ENCODE measurements around the gene TBX19.
"Not testable (repeated sequence)": the region's sequence is repeated elsewhere in the genome, so short reads cannot be mapped to it uniquely, and the experiment has no call there.

TBX19 gene

DNA sequence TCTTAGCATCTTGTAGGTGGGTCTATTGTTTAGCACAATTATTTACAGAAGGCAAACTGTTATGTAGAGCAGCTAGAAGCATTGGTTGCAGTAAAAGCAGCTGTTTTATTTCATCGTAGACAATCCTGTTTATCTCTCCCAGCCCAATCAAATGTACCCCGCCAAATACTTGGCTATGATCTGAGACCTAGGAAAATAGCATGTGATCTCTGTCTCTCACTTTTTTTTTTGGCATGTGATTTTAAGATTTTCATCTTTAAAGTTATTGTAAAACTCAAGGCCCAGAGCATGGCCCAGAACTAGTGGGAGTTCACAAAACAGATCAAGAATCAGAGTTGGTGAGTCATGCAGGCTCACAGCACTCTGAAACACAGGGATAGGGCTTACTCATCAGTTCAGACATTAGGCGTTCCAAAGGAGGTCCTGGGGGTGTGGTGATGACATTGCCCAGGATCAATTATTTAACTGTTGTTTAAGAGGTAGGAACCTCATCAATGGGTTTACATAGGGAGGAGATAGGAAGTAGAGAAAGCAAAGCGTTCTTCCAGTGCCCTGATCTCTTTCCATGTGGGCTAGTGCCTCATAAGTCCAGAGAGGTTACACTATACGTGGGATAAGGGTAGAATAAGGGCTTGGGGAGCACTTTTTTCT, 40.2 kb downstream of the TBX19 start:
- DNase-seq, result peak; percentile 90

DNA sequence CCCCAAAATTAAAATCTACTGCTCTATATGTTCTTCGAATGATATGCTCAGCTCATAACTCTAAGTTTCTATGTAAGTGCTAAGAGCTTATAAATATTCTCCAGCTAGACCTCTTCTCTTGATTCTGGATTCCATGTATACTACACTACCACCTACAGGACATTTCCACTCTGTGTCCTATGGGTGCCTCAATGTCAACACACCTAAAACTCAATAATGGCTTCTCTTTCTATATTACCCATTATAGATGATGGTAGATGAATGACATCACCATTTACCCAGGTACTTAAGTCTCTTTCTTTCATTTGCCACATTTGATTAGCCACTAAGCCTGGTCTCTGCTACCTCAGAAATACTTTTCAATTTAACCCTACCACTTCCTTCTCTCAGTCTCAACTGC, 41.3 kb downstream of the TBX19 start:
- no peak for DNase-seq

DNA sequence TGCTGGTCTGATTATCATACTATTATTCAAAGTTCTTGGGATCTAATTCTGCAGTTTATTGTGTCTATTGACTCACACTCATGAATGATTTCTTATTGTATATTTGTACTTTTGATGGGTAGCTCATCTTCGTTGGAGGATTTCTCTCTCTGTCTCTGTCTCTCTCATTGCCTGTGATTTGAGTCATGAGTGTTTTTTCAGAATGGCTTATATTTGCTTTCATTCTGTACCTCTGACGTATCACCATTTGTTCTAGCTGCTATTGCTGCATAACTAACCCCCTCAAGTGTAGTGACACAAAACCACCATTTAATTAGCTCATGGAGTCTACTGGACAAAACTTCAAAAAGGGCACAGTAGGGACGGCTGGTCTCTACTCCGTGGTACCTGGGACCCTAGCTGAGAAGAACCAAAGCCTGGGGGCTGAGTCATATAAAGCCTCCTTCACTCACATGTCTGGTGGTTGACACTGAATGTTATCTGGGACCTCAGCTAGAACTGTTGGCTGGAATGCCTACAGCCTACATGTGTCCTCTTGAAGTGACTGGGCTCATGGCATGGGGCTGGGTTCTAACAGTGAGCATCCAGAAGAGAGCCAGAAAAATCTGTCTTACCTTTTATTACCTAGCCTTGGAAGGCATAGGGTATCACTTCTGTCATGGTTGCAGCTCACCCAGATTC, 44.2 kb downstream of the TBX19 start:
- DNase-seq, result no peak

DNA sequence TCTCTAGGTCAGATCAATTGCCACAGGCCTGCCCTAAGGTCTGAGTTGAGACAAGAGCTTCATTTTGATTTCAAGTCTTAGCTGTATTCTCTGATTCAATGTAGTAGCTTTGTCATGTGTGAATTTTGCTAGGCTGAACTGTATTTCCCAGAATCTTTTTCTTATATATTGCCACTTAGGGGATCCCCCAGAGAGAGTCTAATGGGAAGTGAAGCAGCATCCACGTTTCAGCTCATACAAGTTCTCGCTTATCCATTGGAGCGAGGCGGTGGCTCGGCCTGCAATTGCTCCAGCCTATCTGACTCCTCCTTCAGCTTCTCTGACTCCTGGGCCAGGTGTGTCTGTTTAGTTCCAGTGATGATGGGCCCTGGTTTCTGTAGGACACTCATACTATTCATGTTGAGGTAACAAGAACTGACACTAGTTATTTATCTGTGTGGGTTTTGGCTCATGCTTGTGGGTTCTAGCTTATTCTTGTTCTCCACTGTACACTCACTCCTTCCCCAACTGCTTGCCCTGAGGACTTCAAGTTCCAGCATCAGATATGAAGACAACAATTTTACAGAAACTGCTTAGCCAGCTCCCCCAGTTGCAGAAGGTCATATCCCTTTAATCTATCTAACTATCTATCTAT, 48.2 kb downstream of the TBX19 start:
- DNase-seq, result no peak

DNA sequence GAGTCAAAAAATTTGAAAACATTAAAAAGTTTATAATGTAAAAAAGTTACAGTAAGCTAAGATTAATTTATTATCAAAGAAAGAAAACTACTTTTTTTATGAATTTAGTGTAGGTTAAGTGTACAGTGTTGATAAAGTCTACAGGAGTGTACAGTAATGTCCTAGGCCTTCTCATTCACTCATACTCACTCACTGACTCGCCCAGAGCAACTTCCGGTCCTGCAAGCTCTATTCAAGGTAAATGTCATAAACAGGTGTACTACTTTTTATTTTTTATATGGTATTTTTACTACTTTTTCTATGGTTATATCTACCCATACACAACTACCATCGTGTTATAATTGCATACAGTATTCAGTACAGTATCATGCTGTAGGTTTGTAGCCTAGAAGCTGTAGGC, 49.6 kb downstream of the TBX19 start:
- DNase-seq, result no peak

DNA sequence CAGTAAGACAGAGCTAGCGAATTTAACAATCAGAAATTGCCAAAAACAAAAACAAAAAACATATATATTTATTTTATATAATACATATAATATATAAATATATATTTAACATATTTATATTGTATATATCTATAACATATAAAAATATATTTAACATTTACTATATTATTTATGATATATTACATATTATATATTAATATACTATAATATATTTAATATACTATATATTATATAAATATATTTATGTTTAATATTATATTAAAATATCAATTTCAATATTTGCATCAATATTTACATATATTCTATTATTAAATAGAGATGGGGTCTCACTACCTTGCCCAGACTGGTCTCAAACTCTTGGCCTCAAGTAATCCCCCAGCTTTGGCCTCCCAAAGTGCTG, 50.9 kb downstream of the TBX19 start:
- no peak for DNase-seq

DNA sequence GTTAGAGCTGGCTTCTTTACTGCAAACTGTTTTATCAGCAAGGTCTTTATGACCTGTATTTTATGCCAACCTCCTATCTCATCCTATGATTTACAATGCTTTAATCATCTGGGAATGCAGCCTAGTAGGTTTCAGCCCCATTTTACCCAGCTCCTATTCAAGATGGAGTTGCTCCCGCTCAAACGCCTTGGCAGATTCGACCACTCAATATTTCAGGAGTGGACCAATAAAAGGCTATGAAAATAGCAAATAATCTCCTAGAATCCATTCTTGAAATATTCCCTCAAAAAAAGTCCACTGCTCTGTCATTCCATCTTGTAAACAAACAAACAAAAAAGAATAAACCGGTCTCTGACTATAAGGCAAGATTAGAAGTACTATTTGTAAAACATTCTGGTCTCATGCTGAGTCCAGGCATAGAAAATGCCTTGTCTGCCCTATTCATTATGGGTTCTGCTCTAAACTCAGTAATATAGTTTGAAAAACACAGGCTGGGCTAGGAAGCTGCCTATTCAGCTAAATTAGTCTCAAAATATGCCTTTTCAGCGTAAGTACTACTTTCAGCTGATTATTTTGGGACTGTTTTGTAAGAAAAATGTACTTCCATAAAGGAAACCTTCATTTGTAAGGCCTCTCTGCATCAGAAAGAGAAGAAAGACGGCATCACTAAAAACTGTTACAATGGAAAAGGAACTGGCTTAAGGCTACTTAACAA, 53.0 kb downstream of the TBX19 start:
- no peak for DNase-seq

DNA sequence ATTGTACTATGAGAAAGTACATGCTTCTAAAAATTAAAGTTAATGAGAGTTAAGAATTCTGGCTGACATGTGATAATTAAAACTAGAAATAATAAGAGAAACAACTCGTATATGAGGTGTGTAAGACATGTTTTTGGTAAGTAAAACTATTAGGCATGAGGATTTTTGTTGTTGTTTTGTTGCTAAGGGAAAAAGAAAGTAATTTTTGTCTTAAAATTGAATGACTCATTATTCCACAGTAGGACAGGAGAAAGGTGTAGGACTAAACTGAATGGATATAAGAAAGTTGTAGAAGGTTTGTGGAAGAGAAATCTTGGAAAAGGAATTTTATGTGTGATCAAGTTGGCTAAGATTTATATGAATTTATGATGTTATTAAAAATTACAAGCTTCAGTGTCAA, 54.8 kb downstream of the TBX19 start:
- no peak for DNase-seq

DNA sequence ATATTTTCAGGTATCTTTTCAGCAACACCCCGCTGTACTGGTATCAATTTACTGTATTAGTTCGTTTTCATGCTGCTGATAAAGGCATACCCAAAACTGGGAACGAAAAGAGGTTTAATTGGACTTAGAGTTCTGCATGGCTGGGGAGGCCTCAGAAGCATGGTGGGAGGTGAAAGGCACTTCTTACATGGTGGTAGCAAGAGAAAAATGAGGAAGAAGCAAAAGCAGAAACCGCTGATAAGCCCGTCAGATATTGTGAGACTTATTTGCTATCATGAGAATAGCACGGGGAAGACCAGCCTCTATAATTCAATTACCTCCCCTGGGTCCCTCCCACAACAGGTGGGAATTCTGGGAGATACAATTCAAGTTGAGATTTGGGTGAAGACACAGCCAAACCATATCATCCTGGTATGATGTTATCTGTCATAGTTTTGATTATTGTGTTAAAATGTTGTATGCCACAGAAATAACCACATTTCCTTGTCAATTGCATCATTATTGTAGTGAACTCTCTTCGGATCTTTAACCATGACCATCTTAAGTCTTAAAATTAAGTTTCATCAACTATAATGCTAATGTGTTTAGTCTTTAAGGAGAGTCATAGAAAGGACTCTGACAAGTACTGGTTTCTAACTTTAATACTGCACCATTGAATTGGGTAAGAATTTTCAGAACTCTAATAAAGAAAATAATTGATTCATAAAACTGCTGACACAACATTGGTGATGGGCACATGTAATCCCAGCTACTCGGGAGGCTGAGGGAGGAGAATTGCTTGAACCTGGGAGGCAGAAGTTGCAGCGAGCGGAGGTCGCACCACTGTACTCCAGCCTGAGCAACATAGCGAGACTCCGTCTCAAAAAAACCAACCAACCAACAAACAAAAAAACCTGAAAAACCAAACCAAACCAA, 58.2 kb downstream of the TBX19 start:
- DNase-seq, result no peak

DNA sequence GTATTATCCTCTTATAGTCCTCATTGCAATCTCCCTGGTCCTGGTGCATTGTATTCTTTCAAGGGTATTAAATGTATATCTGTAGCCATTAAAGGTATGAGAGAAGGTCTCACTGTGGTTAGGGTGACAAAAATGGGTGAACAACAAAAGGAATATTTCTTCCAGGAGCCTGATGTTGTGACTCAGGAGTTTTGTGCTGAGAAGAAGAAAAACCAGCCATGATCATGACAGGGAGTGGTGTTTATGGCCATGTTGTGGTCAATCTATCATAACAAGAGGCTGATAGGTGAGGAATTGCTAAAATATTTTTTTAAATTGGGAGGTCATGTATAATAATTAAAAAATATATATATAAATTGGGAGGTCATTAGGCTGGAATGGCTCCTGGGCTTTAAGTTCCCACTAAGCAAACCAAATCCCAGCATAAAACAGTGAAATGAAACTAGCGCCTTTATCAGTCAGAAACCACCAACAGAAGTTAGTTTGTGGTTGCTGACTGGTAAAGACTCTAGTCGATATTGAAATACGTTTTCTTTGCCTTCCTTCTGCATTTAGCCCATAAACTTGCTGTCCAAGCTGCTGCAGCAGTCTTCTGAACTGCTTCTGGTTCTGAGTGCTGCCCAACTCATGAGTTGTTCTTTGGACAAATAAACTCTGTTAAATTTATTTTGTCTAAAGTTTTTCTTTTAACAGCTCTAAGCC, 60.3 kb downstream of the TBX19 start:
- DNase-seq, result no peak

DNA sequence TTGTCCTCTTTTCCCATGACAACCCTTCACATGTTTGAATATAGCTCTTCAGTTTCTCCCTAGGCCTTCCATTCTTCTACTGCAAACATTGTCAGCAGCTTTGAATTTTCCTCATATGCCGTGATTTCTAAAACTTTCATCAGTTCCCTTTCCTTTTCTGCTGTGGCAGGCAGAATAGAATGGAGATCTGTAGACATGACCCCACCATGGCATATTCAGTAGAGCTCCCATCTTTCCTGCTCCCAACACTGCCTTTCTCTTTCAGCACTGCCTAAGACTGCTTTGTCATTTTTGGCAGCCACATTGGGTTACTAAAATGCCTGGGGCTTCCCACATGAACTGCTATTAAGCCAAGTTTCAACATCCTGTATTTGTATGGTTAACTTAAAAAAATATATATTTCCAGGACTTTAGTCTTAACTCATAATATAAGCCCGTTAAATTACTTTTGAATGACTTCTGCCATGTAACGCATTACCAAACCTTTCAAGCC, 60.9 kb downstream of the TBX19 start:
- DNase-seq, result no peak

DNA sequence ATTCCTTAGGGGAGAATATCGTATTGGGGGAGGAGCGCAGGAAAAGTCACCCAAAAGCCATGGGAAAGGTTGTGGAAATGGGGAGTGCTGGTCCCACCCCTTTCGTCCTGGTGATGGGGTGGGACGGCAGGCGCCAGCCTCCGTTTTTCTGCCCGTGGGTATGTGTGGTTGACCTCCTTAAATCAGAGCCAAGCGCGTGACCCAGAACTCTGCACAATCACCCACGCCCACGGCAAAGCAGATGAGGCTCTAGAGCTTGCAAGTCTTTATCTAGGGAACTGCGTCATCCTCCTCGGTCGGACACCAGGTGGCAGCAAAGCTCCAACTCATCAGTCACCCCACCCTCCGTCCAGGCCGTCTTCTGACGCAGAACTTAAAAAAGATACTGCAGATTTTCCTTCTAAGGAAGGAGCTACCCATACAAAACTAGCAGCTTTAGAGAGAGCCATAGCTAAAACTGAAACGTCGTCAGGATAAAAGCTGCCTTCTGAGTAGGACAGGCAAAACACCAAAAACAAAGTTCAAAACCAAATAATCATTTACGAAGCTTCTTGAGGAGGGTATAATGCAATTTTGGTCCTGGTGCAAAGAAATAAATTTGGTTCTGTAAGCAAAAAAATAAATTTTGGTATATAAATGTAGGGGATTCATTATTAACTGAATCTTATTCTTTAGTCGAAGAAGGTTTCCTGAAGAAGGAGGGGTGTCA, 62.0 kb downstream of the TBX19 start:
- peak; percentile 92 for DNase-seq

DNA sequence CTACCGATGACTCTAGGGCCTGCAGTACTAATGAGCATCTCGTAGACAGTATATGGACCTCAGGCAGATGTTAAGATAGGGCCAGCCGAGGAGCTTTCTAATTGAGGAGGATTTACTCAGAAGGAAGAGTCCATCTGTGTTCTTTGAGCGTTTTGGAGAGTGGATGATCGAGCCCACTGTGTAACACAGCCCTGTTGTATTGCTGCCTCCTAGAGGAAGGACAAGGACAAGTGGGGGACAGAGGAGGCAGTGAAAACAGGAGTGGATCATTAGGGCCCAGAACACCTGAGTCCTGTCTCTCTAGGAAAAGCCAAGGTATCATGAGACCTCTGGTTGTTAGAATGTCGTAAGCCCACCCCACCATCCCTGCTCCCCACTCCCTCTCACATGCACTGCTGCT, 62.9 kb downstream of the TBX19 start:
- no peak for DNase-seq

DNA sequence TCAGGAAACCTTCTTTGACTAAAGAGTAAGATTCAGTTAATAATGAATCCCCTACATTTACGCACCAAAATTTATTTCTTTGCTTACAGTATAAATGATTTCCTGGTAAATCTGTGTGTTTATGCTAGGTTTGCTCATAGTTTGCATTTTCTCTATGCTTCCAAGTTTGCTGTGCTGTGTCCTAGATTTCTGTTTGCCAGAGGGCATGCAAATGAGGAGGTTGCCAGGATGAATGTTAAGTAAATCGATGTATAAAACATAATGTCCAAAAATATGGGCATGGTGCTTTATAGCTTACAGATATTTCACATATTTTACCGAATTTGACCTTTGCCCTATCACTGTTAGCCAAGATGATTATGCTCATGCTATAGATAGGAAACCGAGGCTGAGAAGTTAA, 63.8 kb downstream of the TBX19 start:
- DNase-seq, result no peak

DNA sequence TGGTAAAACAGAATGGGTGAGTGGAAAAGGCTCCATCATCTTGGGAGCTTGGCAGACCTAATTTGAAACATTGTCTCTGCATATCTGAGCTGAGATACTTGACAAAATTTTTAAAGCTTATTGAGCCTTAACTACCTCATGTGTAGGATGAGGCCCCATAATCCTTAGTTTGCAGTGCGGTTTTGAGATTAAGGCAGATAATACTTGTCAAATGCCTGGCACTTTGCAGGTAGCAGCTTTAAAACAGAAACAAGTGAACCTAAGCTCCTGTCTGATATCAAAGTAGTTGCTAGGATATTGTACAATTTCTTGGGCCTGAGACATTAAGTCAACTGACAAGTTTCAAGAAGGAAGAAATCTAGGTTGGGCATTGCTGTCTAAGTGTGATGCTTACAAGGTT, 65.3 kb downstream of the TBX19 start:
- no peak for DNase-seq

DNA sequence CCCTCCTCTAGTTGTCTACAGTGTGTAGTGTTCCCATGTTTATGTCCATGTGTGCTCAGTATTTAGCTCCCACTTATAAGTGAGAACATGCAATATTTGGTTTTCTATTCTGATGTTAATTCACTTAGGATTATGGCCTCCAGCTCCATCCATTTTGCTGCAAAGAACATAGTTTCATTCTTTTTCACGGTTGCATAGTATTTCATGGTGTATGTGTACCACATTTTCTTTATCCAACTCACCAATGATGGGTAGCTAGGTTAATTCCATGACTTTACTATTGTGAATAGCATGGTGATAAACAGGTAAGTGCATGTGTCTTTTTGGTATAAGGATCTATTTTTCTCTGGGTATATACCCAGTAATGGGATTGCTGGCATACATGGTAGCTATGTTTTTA, 67.0 kb downstream of the TBX19 start:
- DNase-seq, result no peak

DNA sequence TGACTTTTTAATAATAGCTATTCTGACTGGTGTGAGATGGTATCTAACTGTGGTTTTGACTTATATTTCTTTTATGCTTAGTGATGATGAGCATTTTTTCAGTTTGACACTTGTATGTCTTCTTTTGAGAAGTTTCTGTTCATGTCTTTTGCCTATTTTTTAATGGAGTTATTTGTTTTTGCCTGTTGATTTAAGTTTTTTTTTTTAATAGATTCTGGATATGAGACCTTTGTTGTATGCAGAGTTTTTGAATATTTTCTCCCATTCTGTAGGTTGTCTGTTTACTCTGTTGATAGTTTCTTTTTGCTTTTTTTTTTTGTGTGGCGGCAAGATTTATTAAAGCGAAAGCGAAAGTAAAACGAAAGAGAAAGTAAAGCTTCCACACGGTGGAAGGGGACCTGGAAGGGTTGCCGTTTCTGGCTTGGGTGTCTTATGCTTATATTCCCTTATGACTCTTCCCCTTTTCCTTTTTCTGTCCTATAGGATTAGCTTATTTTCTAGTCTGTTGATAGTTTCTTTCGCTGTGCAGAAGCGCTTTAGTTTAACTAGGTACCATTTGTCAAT, 67.6 kb downstream of the TBX19 start:
- no peak for DNase-seq

DNA sequence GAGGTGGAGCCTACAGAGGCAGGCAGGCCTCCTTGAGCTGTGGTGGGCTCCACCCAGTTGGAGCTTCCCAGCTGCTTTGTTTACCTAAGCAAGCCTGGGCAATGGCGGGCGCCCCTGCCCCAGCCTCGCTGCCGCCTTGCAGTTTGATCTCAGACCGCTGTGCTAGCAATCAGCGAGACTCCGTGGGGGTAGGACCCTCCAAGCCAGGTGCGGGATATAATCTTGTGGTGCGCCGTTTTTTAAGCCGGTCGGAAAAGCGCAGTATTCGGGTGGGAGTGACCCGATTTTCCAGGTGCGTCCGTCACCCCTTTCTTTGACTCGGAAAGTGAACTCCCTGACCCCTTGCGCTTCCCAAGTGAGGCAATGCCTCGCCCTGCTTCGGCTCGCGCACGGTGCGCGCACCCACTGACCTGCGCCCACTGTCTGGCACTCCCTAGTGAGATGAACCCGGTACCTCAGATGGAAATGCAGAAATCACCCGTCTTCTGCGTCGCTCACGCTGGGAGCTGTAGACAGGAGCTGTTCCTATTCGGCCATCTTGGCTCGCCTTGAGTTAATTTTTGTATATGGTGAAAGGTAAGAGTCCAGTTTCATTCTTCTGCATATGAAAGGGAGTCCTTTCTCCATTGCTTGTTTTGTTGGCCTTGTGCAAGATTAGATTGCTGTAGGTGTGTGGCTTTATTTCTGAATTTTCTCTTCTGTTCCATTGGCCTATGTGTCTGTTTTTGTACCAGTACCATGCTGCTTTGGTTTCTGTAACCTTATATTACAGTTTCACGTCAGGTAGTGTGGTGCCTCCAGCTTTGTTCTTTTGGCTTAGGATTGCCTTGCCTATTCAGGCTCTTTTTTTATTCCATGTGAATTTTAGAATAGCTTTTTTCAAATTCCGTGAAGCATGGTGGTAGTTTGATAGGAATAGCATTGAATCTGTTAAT, 73.9 kb downstream of the TBX19 start:
- DNase-seq, result not testable (repeated sequence)

DNA sequence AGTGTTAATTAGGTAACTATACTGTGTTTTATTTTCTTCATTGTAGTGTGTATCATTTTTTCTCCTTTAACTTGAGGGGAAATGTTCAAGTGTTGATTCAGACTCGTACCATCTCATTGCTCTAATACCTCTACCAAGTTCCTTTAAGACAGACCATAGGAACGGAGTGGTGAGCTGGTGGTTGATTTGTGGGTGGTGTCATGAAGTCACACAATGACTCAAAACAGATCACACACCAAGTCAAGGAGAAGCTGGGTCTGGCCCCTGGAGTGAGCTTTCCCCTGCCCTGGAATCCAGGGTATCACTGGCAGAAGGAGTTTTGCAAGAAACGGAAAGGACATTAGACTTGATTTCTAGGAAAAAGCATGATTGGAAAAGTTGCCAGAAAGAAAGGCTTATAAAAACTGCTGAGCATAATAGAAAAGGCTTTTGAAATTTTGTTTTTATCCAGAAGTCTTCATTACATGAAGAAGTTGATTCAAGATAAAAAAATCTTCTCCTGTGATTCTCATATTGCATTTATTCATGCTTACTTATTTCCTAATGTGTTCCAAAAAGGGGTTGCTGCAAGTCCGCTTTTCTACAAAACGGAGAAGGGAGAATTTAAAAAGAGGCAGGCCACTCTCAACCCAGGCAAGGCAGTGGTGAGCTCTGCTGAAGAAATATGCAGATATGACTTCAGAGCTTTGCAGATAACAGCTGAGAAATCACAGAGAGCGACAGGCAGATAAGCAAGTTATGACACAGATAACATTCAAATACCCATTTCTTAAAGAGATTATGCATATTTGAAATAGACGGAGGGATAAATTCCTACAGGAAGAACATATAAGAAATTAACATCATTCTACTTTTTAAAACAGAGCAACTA, 79.7 kb downstream of the TBX19 start:
- peak; percentile 63 for DNase-seq

Data from islet precursor cell (in vitro differentiated cells).